DOHH2 (cell line): ENCODE data around the gene ESYT1.

ENCODE experiments used
- CTCF ChIP-seq: fragments of 200-600 bp; sonication (generic); IDR thresholded peaks from one replicate; pipeline ENCODE4 v1.5.1; 2014; ENCODE audit warnings: antibody characterized with exemption, mild to moderate bottlenecking, low read depth, low read length; ENCODE audit not compliant: poor library complexity, severe bottlenecking
- EZH2phosphoT487 ChIP-seq: fragments of 200-600 bp; sonication (generic); IDR thresholded peaks from 2 replicates; pipeline ENCODE4 v1.6.1; 2017; ENCODE audit warnings: borderline replicate concordance, mild to moderate bottlenecking, antibody characterized with exemption, low read length, moderate library complexity, mixed read lengths

GRCh38 chr12:56161690-56162351, 33.8 kb downstream of the ESYT1 start:
- TF ChIP-seq CTCF (no peak), EZH2phosphoT487 (no peak)
